ENCODE data around the gene SIX5. TPM values are rescaled to one million over a fixed set of nuclear protein-coding genes. Genes with fewer than 3 reads are reported as not detected.

SIX5 gene
- total RNA-seq, 1 experiment from 2014 or later = 23.6 TPM

DNA sequence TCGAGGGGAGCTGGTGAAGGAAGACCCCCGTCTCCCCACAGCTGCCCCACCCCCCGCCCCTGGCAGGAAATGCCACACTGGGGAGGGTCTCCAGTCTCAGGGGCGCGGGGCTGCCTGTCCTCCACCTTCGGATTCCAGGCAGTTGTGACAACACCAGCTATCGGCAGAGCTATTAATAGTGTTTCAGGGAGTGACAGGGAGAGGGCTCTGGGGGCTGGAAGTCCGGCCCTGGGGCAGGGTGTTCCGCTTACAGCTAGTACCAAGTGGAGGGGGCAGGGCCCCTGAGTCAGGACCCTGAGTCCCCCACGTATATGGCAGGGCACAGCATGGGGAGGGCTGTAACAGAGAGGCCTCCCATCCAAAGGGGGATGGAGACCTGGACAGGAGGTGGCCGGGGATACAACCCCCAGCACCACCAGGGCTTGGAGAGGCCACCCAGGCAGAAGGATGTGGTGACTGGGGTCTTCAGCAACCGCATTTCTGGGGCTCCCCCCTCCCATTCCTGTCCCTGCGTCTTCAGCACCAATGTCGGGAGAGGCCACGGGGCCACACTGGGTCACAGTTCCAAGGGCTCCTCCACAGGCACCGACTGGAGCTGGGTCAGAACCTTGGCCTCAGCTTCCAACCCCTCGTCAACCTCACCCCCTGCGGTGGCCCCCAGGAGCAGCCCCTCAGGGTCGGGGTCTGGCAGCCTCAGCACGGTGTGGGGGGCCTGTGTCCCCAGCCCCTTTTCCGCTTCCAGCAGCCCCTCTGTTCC is 3.9 kb downstream of the SIX5 start:
- H3K36me3 ChIP-seq (ENCODE audit: insufficient read depth, low read length, poor library complexity, severe bottlenecking) = no peaks in the 10 kb centered on the region
- no peak overlapping the region for H3K4me3 ChIP-seq (ENCODE audit: low read depth, low read length, poor library complexity, severe bottlenecking)
- peaks cover 18% of the 10 kb centered on the region for H3K4me1 ChIP-seq (ENCODE audit: insufficient read depth, low read length, poor library complexity, severe bottlenecking)
- no peak for DNase-seq (ENCODE audit: low spot score)
- TF ChIP-seq, protein P1, sequence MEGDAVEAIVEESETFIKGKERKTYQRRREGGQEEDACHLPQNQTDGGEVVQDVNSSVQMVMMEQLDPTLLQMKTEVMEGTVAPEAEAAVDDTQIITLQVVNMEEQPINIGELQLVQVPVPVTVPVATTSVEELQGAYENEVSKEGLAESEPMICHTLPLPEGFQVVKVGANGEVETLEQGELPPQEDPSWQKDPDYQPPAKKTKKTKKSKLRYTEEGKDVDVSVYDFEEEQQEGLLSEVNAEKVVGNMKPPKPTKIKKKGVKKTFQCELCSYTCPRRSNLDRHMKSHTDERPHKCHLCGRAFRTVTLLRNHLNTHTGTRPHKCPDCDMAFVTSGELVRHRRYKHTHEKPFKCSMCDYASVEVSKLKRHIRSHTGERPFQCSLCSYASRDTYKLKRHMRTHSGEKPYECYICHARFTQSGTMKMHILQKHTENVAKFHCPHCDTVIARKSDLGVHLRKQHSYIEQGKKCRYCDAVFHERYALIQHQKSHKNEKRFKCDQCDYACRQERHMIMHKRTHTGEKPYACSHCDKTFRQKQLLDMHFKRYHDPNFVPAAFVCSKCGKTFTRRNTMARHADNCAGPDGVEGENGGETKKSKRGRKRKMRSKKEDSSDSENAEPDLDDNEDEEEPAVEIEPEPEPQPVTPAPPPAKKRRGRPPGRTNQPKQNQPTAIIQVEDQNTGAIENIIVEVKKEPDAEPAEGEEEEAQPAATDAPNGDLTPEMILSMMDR (conservative IDR thresholded peaks at IDR 0.05; ENCODE audit: low read depth, low read length) = no peak
- no peak for TF ChIP-seq EZH2 (IDR thresholded peaks at IDR 0.05; ENCODE audit: borderline replicate concordance, low read depth, low read length, poor library complexity, severe bottlenecking)
- CTCF ChIA-PET = no interaction called here
- H3K27ac ChIP-seq (ENCODE audit: low read depth, low read length, poor library complexity, severe bottlenecking) = peak overlapping the region; percentile 21
- intact Hi-C loops (cut with micrococcal nuclease; ENCODE audit: unreplicated experiment) = no loop called here
- POLR2A ChIA-PET (ENCODE audit: low non-redundant PET) = no interaction called here
- no TSS peak for BruUV-seq (replicated peaks)
- H3K9me3 ChIP-seq (ENCODE audit: low read depth, low read length, poor library complexity, severe bottlenecking) = no peaks in the 10 kb centered on the region
- H3K27me3 ChIP-seq (replicated peaks; ENCODE audit: insufficient read depth, low read depth, low read length, poor library complexity) = no peaks in the 10 kb centered on the region

DNA sequence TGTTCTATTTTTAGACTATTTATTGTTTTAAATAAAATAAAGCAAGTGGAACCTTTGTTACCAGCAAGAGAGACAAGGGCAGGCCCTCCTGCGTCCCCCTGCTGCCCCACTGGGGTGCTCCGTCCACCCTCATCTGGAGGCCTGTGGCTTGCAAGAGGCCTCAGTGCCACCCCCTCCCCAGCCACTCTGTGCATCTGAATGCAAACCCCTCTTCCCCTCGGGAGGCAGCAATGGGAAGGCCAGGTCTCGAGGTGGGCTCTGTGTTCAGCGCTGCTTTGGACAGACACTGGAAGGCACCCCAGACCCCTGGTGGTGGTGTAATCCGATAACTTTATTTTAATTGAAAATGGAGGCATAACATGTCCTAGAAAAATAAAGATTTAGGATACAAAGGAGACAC is 4.6 kb downstream of the SIX5 start:
- BruUV-seq (replicated peaks) = no TSS peak
- intact Hi-C loops (cut with micrococcal nuclease; ENCODE audit: unreplicated experiment) = no loop called here
- Histone ChIP-seq H3K27me3 (replicated peaks; ENCODE audit: insufficient read depth, low read depth, low read length, poor library complexity) (no peaks in the 10 kb centered on the region), H3K4me3 (ENCODE audit: low read depth, low read length, poor library complexity, severe bottlenecking) (no peak overlapping the region), H3K36me3 (ENCODE audit: insufficient read depth, low read length, poor library complexity, severe bottlenecking) (no peaks in the 10 kb centered on the region), H3K4me1 (ENCODE audit: insufficient read depth, low read length, poor library complexity, severe bottlenecking) (peaks cover 18% of the 10 kb centered on the region), H3K9me3 (ENCODE audit: low read depth, low read length, poor library complexity, severe bottlenecking) (no peaks in the 10 kb centered on the region), H3K27ac (ENCODE audit: low read depth, low read length, poor library complexity, severe bottlenecking) (peak overlapping the region; percentile 21)
- ChIA-PET POLR2A (ENCODE audit: low non-redundant PET) (no interaction called here), CTCF (interaction anchor here (0.6 kb wide), 1 partner anchor 719 kb away, joined by 4 read pairs; no protein-coding TSS in a partner anchor)
- DNase-seq (ENCODE audit: low spot score) = no peak
- TF ChIP-seq EZH2 (IDR thresholded peaks at IDR 0.05; ENCODE audit: borderline replicate concordance, low read depth, low read length, poor library complexity, severe bottlenecking) = no peak
- TF ChIP-seq, protein P1 (conservative IDR thresholded peaks at IDR 0.05; ENCODE audit: low read depth, low read length) = no peak

DNA sequence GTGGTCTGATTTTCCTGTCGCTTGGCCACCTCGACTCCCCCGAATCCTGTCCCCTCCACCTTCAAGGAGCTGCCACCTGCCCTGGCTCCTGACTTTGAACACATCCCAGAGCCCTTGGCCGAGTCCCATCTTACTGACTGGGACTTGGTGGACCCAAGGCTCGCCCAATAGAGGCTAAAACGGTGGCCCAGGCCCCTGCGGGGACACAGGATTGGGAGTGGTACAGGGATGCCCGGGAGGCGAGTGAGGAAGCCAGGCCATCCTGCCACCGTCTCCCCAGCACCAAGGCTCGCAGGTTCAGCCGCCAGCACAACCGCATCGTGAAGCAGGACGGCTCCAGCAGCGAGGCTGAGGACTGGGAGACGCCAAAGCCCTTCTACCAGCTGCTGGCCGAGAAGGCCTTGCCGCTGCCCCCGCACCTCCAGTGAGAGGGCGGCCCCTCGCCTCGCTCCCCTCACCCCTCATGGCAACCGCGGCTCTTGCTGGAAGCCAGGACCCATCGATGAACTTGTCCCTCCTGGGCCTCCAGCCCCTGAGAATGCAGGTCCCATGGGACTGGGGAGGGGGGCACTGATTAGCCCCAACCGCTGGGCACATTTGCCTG is 5.3 kb downstream of the SIX5 start:
- CTCF ChIA-PET = interaction anchor here (0.6 kb wide), 1 partner anchor 719 kb away, joined by 4 read pairs; no protein-coding TSS in a partner anchor
- DNase-seq (ENCODE audit: low spot score) = no peak
- no TSS peak for BruUV-seq (replicated peaks)
- Histone ChIP-seq H3K9me3 (ENCODE audit: low read depth, low read length, poor library complexity, severe bottlenecking) (no peaks in the 10 kb centered on the region), H3K36me3 (ENCODE audit: insufficient read depth, low read length, poor library complexity, severe bottlenecking) (no peaks in the 10 kb centered on the region), H3K4me1 (ENCODE audit: insufficient read depth, low read length, poor library complexity, severe bottlenecking) (peaks cover 18% of the 10 kb centered on the region), H3K27ac (ENCODE audit: low read depth, low read length, poor library complexity, severe bottlenecking) (no peak overlapping the region), H3K4me3 (ENCODE audit: low read depth, low read length, poor library complexity, severe bottlenecking) (no peak overlapping the region), H3K27me3 (replicated peaks; ENCODE audit: insufficient read depth, low read depth, low read length, poor library complexity) (no peaks in the 10 kb centered on the region)
- POLR2A ChIA-PET (ENCODE audit: low non-redundant PET) = interaction anchor here (0.6 kb wide), 1 partner anchor 48 kb away, joined by 25 read pairs; no protein-coding TSS in a partner anchor
- TF ChIP-seq, protein P1 (conservative IDR thresholded peaks at IDR 0.05; ENCODE audit: low read depth, low read length) = no peak
- no peak for TF ChIP-seq EZH2 (IDR thresholded peaks at IDR 0.05; ENCODE audit: borderline replicate concordance, low read depth, low read length, poor library complexity, severe bottlenecking)
- intact Hi-C loops (cut with micrococcal nuclease; ENCODE audit: unreplicated experiment) = no loop called here

All from A673 (cell line).